Coronary artery (tissue), 2 donors: ENCODE data around the gene ZDHHC11B.
A peak's percentile ranks its signal among the peaks of the same experiment; 100 is the strongest.

ENCODE experiments used
- DNase-seq: peaks from one replicate; pipeline ENCODE4 v3.0.0-alpha.2; 2017; ENCODE audit warnings: low spot score
- H3K27ac ChIP-seq, 2 donors: fragments of 200-600 bp; sonication (generic); one replicate each; pipeline ENCODE4 v1.5.1; 2016 to 2019
- H3K4me3 ChIP-seq: fragments of 200-600 bp; sonication (generic); 2 replicates; pipeline ENCODE4 v1.5.1; 2016; ENCODE audit warnings: mild to moderate bottlenecking, moderate library complexity
- CTCF ChIP-seq: fragments of 200-600 bp; sonication (generic); IDR thresholded peaks from one replicate; pipeline ENCODE4 v1.5.1; 2019; ENCODE audit warnings: antibody characterized with exemption

The ZDHHC11B gene

GRCh38 chr5:670396-671270 is 113.9 kb downstream of the ZDHHC11B start:
- no peak for DNase-seq
- no peak for TF ChIP-seq CTCF

GRCh38 chr5:669842-670395 is 114.6 kb downstream of the ZDHHC11B start:
- H3K27ac ChIP-seq, result no peak overlapping the region
- DNase-seq, result no peak
- no peak for TF ChIP-seq CTCF
- no peak overlapping the region for H3K4me3 ChIP-seq

More at GRCh38 chr5:670396-671270, 113.9 kb downstream of the ZDHHC11B start:
- Histone ChIP-seq H3K4me3 (no peak overlapping the region), H3K27ac (no peak overlapping the region)

- Histone ChIP-seq H3K4me3 (no peak overlapping the region), H3K27ac (no peak overlapping the region)
- no peak for DNase-seq
- TF ChIP-seq CTCF, result peak; percentile 46
Measured at GRCh38 chr5:669111-669841, 115.3 kb downstream of the ZDHHC11B start.

GRCh38 chr5:668283-668995 is 116.1 kb downstream of the ZDHHC11B start:
- no peak overlapping the region for H3K27ac ChIP-seq
- no peak overlapping the region for H3K4me3 ChIP-seq
- DNase-seq, result no peak
- no peak for TF ChIP-seq CTCF

- H3K4me3 ChIP-seq, result no peak overlapping the region
- no peak overlapping the region for H3K27ac ChIP-seq
- TF ChIP-seq CTCF, result no peak
- no peak for DNase-seq
Measured at GRCh38 chr5:666816-667498, 117.6 kb downstream of the ZDHHC11B start.

GRCh38 chr5:665956-666711 is 118.4 kb downstream of the ZDHHC11B start:
- Histone ChIP-seq H3K27ac (no peak overlapping the region), H3K4me3 (no peak overlapping the region)
- no peak for TF ChIP-seq CTCF
- DNase-seq, result no peak
